DMS 273 (cell line): ENCODE data around the gene ZNF444.
"Not testable (repeated sequence)": the region's sequence is repeated elsewhere in the genome, so short reads cannot be mapped to it uniquely, and the experiment has no call there.

Source experiments
- DNase-seq: peaks from one replicate; lab custom pipeline; 2025; ENCODE audit not compliant: unreplicated experiment; lab: John Stamatoyannopoulos, UW

ZNF444 gene

DNA sequence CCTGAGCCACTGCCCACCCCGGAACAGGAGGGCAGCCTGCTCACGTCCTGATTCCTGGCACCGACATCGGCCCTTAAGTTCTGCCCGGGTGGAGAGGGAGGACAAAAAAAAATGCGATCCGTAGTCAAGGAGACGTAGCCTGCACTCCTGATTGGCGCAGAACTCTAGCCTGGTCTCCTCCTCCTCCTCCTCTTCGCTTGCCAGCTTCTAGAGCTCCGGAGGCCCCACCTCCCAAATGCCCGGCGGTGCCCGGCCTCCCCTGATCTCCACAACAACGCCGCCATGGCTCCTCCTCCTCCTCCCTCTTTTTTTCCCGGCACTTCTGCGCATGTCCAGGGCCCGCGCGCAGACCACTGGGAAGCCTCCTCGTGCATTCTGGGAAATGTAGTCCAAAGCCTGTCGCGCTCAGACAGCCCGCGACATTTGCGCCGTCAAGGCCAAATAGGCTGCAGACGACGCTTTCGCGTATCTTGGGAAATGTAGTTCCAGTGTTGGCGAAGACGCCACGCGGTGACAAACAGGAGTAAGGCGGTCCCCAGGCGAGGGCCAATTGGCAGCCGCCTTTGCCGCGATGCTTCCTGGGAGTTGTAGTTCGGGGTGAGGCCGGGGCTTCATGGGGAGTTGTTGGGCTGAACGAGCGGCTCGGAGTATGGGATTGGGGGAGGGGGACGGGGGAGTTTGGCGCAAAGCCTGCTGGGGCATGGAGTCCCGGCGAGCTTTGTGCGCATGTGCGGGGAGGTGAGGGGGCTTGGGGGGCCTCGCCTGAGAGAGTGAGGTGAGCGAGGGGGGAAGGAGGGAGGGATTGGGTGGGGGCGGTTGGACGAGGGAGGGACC, at the start of gene ZNF444:
Gene ZNF444 (plus strand): TSS at position 705 of the 834 bp plus-strand sequence. CDS start 5,625 bp downstream, outside the sequence.
- peak; percentile 100 for DNase-seq

DNA sequence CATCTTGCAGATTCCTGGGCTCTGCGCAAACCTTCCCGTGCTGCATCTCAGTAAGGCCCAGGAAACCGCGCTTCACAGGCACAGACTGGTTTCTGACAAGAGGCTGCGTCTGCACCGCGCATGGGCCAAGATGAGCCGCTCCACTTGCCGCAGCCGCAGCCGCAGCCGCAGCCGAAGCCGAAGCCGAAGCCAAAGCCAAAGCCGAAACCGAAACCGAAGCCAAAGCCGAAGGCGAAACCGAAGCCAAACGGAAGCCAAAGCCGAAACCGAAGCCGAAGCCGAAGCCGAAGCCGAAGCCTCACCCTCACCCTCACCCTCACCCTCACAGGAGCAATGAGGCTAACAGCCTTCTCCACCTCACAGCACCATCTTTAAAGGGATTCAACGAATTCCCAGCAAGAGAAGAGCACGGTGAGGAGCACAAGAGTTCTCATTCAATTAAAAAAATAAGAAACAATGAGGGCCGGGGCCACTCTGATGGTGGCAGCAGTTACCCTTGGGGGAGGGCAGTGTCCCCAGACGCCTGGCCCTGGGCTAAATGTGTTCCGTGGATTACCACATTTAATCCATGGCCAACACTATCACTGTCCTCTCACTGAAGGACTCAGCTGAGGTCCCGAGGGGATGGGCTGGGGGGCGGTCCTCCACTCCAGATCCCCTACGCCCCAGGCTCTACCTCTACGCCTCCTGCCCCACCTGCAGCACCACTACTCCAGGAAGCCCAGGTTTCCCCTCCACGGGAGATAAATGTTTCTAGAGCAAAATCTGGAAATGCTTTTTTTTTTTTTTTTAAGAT, 49.1 kb upstream of the ZNF444 start:
- no peak for DNase-seq

DNA sequence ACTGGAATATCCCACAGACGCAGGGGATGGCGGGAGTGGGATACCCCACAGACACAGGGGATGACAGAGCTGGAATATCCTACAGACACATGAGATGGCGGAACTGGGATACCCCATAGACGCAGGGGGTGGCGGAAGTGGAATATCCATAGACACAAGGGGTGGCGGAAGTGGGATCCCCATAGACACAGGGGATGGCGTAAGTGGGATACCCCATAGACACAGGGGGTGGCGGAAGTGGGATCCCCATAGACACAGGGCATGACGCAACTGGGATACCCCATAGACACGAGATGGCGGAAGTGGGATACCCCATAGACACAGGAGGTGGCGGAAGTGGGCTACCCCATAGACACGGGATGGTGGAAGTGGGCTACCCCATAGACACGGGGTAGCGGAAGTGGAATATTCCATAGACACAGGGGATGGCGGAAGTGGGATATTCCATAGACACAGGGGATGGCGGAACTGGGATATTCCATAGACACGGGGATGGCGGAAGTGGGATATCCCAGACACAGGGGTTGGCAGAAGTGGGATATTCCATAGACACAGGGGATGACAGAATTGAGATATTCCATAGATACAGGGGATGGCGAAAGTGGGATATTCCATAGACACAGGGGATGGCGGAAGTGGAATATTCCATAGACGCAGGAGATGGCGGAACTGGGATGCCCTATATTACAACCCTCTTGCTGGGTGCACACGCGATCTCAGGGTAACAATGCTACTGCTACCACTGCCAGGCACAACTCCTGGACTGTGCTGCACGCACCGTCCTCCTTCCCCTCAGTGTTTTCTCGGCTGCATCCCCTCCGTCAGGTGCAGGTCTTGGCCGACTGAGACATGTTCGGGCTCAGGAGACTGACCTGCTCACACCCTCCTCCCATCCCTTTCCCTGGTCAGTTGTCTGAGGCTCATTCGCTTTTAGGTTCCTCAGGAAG, 48.1 kb upstream of the ZNF444 start:
- DNase-seq, result no peak

DNA sequence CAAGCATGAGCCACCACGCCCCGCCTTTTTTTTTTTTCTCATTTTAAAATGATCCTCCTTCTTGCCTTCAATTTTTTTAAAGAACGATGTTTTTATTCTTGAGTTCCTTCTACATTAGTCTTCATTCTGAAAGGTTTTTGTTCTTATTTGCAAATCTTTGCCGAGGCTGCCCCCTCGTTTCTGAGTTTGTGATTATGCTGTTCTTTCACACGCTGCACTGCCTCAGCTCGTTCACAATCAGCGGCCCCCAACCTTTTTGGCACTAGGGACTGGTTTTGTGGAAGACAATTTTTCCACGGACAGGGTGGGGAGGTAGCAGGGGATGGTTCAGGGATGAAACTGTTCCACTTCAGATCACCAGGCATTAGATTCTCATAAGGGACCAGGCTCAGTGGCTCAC, 46.6 kb upstream of the ZNF444 start:
- DNase-seq, result no peak

DNA sequence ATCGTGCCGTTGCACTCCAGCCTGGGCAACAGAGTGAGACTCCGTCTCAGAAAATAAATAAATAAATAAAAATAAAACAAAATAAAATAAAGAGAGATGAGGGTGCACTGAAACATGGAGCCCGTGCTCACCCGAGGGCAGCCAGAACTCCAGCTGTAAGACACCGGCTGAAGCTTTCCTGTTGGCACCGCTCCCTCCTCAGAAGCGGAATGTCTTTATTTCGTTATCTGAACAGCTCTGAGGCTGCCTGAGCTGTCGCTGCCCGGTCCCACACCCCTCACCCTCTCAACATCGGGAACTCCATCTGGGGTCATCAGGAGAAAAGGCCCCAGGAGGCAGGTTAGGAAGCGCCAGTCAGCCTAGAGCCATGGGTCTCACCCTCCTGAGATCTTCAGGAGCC, 44.4 kb upstream of the ZNF444 start:
- DNase-seq, result no peak

DNA sequence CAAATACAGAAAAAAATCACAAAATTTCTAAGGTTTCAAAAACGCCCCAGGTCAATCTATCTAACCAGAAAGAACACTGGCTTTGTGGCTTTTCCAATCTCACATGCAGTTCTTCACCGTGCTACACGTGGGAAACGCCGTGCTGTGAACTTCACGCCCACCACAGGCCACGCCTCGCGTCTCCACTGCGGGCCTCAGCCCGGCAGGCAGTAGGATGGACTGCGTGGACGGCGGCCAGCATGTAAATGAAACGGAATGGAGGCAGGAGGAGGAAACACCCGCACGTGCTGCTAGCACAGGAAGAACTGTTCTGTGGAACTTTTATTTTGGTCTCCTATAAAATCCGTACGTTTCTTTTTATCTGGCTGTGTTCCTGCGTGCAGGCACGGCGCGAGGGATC, 43.8 kb upstream of the ZNF444 start:
- no peak for DNase-seq

DNA sequence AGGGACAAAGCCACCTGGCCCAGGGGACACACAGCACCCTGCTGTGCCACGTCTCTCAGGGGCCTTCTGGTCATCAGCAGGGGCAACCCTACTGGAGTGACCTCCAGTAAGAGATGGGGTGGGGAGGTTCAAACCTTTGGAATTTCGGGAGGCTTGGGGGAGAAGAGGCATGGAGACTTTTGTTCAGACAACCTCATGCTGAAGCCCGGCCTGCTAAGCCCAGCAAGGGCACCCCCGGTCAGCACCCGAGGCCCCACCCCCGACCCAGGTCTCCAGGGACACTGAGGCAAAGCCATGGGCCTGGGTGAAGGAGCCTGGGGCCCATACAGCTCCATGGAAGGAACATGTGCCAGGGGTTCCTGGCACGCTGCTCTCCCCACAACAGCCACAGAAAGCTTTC, 43.3 kb upstream of the ZNF444 start:
- DNase-seq, result no peak

DNA sequence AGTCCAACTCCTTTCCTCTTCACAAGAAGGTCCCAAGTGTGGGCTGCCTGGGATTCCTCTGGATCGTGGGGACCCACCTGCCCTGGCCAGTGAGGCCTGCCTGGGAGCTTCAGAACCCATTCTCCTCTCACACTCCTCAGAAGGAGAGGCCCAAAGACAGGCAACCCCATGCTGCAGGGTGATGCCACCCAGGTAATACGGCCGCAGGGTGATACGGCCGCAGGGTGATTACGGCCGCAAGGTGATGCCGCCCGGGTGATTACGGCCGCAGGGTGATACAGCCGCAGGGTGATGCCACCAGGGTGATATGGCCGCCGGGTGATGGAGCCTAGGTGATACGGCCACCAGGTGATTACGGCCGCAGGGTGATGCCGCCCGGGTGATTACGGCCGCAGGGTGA, 42.9 kb upstream of the ZNF444 start:
- not testable (repeated sequence) for DNase-seq

DNA sequence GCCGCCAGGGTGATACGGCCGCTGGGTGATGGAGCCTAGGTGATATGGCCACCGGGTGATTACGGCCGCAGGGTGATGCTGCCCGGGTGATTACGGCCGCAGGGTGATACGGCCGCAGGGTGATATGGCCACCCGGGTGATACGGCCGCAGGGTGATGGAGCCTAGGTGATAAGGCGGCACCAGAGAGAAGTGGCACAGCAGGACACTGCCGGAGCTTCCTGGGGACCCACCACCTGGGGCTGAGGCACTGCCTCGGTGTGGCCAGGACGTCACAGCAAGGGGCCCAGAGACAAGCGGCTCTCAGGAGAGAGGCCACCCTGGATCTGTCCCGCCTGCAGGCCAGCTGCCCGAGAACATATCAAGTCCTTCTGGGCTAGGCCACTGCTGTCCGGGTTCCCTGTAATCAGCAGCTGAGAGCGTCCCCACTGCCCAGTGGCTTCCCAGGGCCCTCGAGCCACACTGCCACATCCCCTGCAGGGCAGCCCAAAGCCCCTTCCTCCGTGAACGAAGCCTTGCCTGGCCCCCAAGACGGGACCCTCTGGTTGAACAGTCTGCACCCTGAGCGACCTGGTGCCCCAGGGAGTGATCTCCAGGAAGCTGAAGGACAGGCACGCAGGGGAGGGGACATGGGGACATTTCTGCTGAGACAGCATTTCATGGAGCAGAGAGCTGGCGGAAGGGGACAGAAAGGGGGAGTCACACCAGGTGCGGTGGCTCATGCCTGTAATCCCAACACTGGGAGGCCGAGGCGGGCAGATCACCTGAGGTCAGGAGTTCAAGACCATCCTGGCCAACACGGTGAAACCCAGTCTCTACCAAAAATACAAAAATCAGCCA, 42.1 kb upstream of the ZNF444 start:
- DNase-seq, result no peak

DNA sequence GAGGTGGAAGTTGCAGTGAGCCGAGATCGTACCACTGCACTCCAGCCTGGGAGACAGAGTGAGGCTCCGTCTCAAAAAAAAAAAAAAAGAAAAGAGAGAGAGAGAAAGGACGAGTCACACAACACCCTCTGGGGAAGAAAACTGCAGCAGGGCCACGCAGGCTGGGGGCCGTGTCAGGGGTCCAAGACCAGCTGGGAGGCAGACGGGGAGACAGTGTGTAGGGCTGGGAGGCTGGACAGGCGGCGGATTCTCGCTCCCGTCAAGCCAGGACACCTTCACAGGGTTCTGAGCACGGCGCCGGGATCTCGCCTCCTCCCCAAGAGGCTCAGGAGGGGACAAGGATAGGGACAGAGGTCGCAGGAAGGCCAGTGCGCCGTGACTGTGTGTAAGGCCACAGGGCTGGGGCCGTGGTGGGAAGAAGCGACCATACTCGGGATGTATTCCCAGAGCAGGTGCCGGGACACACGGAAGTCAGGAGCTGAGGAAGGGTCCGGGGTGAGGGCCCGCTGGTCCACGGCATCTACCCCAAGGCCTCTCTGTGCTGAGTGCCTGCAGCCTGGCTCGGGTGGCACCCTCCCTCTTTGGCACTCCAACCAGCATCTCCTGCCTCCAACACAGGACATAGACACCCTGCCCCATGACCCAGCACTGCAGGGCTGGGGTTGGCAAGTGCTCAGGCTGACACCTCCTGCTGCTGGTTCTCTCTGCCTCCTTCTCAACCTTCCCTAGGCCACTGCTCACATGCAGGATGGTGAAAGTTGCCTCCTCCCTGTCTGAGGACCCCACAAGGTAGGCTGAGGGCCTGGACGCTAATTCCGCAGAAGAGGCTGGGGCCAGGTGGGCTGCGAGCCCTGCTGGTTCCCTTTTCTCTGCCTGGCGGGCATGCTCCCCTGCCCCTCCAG, 41.2 kb upstream of the ZNF444 start:
- no peak for DNase-seq

DNA sequence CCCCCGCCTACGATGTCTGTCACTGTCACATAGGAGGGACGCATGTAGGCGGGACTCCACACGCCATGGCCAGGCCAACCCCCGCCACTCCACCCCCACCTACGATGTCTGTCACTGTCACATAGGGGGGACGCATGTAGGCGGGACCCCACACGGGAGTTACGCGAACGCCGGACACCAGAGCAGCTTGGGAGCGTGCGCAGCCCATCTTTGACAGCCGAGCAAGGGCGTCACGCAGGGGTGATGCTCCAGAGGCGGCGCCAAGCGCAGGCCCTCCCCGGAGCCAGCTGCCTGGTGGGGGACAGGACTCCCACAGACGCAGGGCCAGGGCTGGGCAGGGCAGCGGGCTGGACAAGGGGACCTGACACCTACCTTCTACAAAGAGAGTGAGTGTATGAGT, 40.0 kb upstream of the ZNF444 start:
- DNase-seq, result no peak

DNA sequence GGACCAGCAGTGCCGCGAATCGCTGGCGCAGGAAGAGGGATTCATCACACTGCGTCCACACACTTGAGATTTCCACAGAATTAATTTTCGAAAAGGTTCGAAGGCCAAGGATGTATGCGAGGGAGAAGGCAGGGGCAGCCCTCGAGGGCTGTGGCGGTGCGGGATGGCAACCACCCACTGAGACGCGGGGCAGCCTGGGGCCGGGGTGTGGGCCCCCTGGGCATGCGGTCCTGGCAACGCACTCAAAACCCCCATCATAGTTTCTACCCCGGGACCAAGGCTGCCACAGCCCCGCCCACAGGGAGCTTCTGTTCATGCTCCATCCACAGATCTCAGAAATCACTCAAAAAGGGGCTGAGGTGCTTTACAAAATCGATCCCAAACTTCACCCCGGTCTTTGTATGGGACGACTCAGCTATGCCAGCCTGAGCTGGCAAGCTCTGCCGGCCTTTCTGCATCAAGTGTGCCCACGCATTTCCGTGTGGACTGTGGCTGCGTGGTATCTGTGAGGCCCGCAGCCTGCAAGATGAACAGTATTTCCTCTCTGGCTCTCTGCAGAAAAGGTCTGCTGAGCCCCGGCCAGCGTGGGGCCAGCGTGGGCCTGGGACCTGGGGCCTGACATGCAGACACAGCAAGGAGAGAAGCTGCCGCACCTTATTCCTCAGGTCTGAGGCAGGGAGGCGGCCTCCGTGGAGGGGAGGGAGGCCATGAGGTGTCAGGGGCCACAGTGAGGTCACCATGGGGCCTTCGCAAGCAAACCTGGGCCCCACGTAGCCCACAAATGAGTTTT, 39.1 kb upstream of the ZNF444 start:
- no peak for DNase-seq

DNA sequence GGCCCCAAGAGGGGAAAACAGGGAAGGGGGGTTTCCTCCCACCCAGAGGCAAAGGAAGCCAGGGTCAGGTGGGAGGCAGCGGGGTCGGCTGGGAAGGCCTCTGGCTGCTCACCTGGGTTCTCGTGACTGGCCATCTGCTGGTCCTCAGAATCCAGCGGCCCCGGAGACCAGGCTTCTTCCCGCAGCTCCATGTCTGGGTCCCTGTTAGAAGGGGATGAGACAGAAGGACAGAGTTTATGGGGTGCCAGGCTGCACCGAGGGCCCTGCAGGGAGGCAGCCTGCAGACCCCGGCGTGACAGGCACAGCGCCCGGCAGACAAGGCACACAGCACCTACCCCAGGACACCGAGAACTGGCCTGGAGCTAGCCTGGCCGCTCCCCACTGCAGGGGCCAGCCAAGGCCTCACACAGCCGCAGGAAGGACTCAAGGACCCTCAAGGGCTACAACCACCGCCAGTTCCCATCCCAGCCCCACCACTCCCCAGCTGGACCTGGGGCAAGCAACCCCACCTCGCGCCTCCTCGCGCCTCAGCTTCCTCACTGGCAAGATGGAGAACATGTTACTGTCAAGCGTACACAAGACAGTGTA, 38.0 kb upstream of the ZNF444 start:
- DNase-seq, result no peak

DNA sequence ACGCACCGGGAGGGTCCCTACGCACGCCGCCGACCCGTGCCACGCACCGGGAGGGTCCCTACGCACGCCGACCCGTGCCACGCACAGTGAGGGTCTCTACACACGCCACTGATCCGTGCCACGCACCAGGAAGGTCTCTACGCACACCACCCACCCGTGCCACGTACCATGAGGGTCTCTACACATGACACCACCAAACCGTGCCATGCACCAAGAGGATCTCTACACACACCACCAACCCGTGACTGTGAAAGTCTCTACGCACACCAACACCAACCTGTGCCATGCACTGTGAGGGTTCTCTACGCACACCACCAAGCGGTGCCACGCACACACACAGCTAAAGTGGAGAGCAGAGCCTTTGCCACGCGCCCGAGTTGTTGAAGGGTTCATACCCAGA, 36.7 kb upstream of the ZNF444 start:
- no peak for DNase-seq

DNA sequence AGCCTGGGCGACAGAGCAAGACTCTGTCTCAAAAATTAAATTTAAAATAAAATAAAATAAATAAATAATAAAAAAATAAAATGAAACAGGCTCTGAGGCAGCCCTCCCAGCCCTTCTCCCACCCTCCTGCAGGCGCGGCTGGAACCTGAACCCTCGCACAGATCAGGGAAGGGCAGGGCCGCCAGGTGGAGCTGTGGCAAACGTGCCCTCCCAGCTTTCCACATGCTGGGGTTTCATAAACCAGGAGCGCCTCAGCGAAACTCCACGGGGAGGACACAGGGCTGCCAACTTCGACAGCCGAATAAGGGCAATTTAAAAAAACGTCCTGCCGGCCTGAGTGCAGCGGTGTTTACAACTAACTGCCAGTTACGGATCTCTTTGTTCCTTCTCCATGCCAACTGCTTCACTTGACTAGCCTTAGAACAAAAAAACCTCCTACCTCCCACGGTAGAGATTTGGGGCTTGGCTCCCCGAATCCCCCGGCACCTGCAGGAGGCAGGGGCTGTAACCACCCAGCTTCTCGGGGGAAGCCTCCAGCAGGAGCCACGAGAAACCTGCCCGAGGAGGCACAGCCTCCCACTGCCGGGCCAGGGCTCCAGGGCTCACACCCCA, 35.9 kb upstream of the ZNF444 start:
- peak; percentile 97 for DNase-seq

DNA sequence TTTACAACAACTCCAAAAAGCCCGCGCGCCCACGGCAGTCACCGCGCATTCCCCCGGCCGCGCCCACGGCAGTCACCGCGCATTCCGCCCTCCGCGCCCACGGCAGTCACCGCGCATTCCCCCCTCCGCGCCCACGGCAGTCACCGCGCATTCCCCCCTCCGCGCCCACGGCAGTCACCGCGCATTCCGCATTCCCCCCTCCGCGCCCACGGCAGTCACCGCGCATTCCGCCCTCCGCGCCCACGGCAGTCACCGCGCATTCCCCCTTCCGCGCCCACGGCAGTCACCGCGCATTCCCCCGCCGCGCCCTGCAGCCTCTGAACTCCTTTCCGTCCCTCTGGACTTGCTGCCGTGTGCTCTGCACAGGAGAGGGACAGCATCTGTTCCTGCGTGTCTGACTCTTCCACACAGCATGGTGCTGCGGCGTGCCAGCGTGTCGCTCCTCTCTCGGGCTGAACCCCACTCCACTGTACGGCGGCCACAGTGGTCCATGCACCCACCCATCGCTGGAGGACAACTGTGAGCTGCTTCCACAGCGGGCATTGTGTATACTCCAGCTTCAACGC, 35.2 kb upstream of the ZNF444 start:
- not testable (repeated sequence) for DNase-seq

DNA sequence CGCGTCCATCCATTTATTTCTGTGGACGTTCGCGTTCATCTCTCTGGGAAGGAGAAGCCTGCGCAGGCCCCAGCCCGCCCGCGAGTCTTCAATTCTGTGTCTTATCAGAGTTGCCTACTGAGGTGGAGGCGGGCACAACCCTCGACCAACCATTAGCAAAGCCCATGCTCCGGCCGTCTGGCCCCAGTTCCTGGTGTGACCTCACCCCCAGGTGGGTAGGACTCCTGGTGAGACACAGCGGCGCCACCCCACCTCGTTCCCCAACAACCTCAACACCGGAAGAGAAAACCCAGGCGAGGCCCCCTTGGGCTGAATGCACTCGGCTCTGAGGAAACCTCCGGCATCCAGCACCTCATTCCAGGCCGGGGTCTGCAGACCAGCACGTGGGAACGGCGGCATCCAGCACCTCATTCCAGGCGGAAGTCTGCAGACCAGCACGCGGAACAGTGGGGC, 34.7 kb upstream of the ZNF444 start:
- DNase-seq, result no peak
